ENCODE data around the gene ZNF217.
"Not testable (repeated sequence)": the region's sequence is repeated elsewhere in the genome, so short reads cannot be mapped to it uniquely, and the experiment has no call there.

Gene ZNF217

DNA sequence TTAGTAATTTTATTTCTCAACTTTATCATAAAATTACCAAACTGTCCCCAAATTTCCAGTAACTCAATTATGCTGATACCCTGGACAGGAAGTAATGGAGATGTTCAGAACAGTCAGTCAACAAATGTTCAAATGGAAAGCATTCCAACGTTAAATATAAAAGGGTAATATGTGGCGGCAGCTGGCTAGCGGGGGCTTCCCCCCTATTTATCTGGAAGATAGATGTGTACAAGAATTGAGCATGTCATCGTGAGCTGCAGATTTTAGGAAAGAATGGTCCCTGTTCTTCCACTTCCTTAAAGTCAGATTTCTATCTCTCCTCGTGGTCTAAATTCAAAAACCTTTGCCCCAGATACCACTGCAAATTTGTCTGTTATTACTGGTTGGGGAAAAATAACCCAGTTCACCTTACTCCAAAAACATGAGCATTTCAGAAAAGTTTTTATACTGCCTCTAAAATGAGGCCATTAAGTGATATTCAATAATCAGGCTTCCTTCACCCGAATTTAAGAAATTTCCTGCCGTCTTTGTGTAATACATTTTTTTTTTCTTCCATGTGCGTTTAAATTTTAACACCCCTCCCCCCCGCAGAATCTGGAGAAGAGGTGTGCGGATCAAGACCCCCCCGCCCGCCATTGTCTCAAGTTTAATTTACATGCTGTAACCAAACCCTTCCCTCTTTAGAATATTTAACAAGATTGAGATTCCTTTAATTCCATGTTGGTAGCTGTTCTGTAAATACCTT lies 4.1 kb downstream of the ZNF217 start:
- not testable (repeated sequence) for H2AFZ ChIP-seq (ENCODE audit: low read depth, low read length)
- H3K4me3 ChIP-seq (ENCODE audit: low read length), result peak overlapping the region; percentile 80

GRCh38 chr20:53587157-53587703 lies 6.4 kb downstream of the ZNF217 start:
- not testable (repeated sequence) for H3K27me3 ChIP-seq (ENCODE audit: low read depth, low read length); H3K9me3 ChIP-seq (ENCODE audit: insufficient read depth, low read length); H2AFZ ChIP-seq (ENCODE audit: low read depth, low read length); H3K36me3 ChIP-seq (replicated peaks; ENCODE audit: low read depth, low read length)
- H3K4me1 ChIP-seq (ENCODE audit: low read length), result peaks cover 68% of the 10 kb centered on the region
- peak overlapping the region; percentile 63 for H3K4me3 ChIP-seq (ENCODE audit: low read length)
- peak overlapping the region; percentile 92 for H3K27ac ChIP-seq (ENCODE audit: low read length)
- H3K79me2 ChIP-seq (ENCODE audit: low read length), result peaks cover 99% of the 10 kb centered on the region
- H3K9ac ChIP-seq (ENCODE audit: low read length), result peak overlapping the region; percentile 61
- H3K4me2 ChIP-seq (ENCODE audit: low read length), result peak overlapping the region; percentile 83
- H4K20me1 ChIP-seq (ENCODE audit: insufficient read depth, low read length), result peaks cover 36% of the 10 kb centered on the region

More for the DNA sequence above, 4.1 kb downstream of the ZNF217 start:
- Histone ChIP-seq H3K27ac (ENCODE audit: low read length) (peak overlapping the region; percentile 92), H3K79me2 (ENCODE audit: low read length) (peaks cover 90% of the 10 kb centered on the region), H3K9ac (ENCODE audit: low read length) (peak overlapping the region; percentile 97), H3K4me2 (ENCODE audit: low read length) (peak overlapping the region; percentile 84), H3K4me1 (ENCODE audit: low read length) (peaks cover 50% of the 10 kb centered on the region), H4K20me1 (ENCODE audit: insufficient read depth, low read length) (peaks cover 20% of the 10 kb centered on the region; the same call in 1 of the 2 replicates)
- H3K9me3 ChIP-seq (ENCODE audit: insufficient read depth, low read length); H3K27me3 ChIP-seq (ENCODE audit: low read depth, low read length); H3K36me3 ChIP-seq (replicated peaks; ENCODE audit: low read depth, low read length): not testable (repeated sequence)

DNA sequence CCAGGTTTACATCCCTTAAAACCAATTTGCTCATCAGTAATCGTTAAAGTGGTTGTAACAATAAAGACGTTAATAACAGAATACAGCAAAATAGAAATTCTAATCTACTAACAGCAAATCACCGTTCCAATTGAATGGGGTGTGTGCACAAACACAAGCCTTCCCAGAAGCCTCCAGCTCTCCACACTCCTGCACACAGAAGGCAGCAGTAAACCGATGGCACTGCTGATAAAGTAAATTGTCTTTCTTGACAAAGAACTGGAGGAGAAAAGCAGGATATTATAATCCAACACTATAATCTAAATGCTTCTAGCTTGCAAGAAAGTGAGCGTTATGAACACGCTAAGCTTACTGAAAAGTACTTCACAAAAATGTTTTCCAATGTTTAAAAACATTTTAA lies 7.0 kb downstream of the ZNF217 start:
- Histone ChIP-seq H3K9ac (ENCODE audit: low read length) (peak overlapping the region; percentile 61), H3K36me3 (replicated peaks; ENCODE audit: low read depth, low read length) (peaks cover 14% of the 10 kb centered on the region), H3K4me1 (ENCODE audit: low read length) (peaks cover 69% of the 10 kb centered on the region), H3K27ac (ENCODE audit: low read length) (peak overlapping the region; percentile 92), H3K27me3 (ENCODE audit: low read depth, low read length) (no peaks in the 10 kb centered on the region), H2AFZ (ENCODE audit: low read depth, low read length) (no peak overlapping the region), H3K4me3 (ENCODE audit: low read length) (peak overlapping the region; percentile 63), H4K20me1 (ENCODE audit: insufficient read depth, low read length) (peaks cover 42% of the 10 kb centered on the region), H3K9me3 (ENCODE audit: insufficient read depth, low read length) (no peaks in the 10 kb centered on the region), H3K79me2 (ENCODE audit: low read length) (peaks cover 99% of the 10 kb centered on the region), H3K4me2 (ENCODE audit: low read length) (peak overlapping the region; percentile 83)
- TF ChIP-seq, protein P1, sequence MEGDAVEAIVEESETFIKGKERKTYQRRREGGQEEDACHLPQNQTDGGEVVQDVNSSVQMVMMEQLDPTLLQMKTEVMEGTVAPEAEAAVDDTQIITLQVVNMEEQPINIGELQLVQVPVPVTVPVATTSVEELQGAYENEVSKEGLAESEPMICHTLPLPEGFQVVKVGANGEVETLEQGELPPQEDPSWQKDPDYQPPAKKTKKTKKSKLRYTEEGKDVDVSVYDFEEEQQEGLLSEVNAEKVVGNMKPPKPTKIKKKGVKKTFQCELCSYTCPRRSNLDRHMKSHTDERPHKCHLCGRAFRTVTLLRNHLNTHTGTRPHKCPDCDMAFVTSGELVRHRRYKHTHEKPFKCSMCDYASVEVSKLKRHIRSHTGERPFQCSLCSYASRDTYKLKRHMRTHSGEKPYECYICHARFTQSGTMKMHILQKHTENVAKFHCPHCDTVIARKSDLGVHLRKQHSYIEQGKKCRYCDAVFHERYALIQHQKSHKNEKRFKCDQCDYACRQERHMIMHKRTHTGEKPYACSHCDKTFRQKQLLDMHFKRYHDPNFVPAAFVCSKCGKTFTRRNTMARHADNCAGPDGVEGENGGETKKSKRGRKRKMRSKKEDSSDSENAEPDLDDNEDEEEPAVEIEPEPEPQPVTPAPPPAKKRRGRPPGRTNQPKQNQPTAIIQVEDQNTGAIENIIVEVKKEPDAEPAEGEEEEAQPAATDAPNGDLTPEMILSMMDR (IDR thresholded peaks at IDR 0.05; ENCODE audit: low read depth, low read length), result no peak
- no peak for TF ChIP-seq EZH2phosphoT487 (IDR thresholded peaks at IDR 0.05; ENCODE audit: low read depth)

GRCh38 chr20:53585910-53586309 lies 7.7 kb downstream of the ZNF217 start:
- H3K27me3 ChIP-seq (ENCODE audit: low read depth, low read length); H2AFZ ChIP-seq (ENCODE audit: low read depth, low read length); H3K9me3 ChIP-seq (ENCODE audit: insufficient read depth, low read length): not testable (repeated sequence)
- H3K27ac ChIP-seq (ENCODE audit: low read length), result peak overlapping the region; percentile 92
- peak overlapping the region; percentile 61 for H3K9ac ChIP-seq (ENCODE audit: low read length)
- H3K4me3 ChIP-seq (ENCODE audit: low read length), result peak overlapping the region; percentile 63
- peaks cover 76% of the 10 kb centered on the region for H3K4me1 ChIP-seq (ENCODE audit: low read length)
- H3K4me2 ChIP-seq (ENCODE audit: low read length), result peak overlapping the region; percentile 83
- H4K20me1 ChIP-seq (ENCODE audit: insufficient read depth, low read length), result peaks cover 50% of the 10 kb centered on the region
- peaks cover 21% of the 10 kb centered on the region for H3K36me3 ChIP-seq (replicated peaks; ENCODE audit: low read depth, low read length)
- peaks cover 99% of the 10 kb centered on the region for H3K79me2 ChIP-seq (ENCODE audit: low read length)

DNA sequence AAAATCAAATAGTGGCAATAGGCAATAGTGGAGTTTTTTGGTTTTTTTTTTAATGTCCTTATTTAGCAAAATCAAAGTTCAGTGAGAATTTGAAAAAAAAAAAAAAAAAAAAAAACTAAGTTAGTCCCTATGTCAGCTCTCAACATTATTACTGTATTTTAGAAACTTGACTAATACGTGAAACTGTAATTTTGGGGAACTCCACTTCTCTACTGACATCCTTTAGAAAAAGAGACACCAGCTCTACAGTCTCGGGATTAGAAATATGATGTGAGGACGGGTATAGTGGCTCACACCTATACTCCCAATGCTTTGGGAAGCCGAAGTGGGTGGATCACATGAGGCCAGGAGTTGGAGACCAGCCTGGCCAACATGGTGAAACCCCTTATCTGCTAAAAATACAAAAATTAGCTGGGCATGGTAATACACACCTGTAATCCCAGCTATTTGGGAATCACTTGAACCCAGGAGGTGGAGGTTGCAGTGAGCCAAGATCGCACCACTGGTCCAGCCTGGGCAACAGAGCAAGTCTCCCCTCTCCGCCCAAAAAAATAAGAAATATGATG lies 8.6 kb downstream of the ZNF217 start:
- Histone ChIP-seq H3K9ac (ENCODE audit: low read length) (peak overlapping the region; percentile 61), H3K4me3 (ENCODE audit: low read length) (peak overlapping the region; percentile 63), H4K20me1 (ENCODE audit: insufficient read depth, low read length) (peaks cover 58% of the 10 kb centered on the region), H3K4me1 (ENCODE audit: low read length) (peaks cover 79% of the 10 kb centered on the region), H3K4me2 (ENCODE audit: low read length) (peak overlapping the region; percentile 83), H3K27ac (ENCODE audit: low read length) (peak overlapping the region; percentile 92), H3K79me2 (ENCODE audit: low read length) (peaks cover 99% of the 10 kb centered on the region), H3K36me3 (replicated peaks; ENCODE audit: low read depth, low read length) (peaks cover 29% of the 10 kb centered on the region)
- not testable (repeated sequence) for H3K27me3 ChIP-seq (ENCODE audit: low read depth, low read length); H2AFZ ChIP-seq (ENCODE audit: low read depth, low read length); H3K9me3 ChIP-seq (ENCODE audit: insufficient read depth, low read length)

DNA sequence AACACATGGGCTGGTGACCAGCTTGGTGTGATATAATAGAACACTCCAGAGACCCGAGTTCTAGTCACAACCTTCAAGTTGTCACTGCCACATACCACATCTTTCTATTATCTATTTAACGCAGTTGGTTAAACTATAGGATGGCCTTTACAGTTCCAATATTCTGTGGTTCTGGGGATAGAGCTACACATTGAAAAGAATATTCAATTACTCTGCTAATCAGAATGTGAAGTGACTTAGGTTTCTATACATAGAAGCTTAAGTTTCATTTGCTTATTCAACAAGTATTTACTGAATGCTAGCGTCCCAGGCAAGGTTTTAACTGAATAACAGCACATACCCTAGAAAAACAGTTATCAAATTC lies 9.1 kb downstream of the ZNF217 start:
- peaks cover 35% of the 10 kb centered on the region for H3K36me3 ChIP-seq (replicated peaks; ENCODE audit: low read depth, low read length)
- H3K9ac ChIP-seq (ENCODE audit: low read length), result 0 out of 2 replicates have a peak overlapping the region, but pooled peaks have one; percentile 25
- H3K27ac ChIP-seq (ENCODE audit: low read length), result peak overlapping the region; percentile 92

DNA sequence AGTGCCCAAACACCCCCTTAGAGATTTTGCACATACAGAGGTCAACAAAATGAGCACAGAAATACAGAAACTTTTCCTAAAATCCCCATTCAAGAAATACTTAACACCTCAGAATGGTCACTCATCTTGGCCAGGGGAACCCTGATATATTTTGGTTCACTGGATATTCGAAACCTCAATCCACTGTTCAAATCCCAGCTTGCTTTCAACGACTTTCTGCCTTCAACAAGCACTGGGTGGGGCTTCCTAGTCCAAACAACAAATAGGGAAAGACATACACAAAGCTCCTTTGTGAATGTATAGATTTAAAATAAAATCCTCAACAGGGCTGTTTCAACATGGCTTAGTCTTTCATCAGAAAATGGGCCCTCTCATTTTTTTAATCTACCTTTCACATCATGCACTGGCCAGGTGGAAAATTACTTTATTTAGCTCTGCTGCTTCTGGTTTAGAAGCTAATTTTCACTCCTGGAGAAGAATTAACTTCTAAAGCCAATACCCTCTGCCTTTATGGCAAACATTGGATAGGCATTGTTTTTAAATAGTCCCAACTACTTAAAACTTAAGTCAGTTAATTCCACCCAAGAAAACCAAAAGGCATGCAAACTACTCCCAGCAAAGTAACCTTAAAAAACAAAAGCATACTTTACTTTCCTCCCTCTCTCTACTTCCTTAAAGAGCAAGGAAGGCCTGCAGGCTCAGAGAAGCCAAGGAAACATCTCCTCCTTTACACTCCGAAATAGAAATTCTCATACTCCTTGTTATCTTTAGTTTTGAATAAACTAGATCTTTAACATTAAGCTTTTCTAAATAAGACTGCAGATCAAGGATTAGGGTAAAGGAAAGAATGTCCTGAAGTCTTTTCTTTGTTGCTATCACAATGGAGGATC lies 9.7 kb downstream of the ZNF217 start:
- not testable (repeated sequence) for H3K9me3 ChIP-seq (ENCODE audit: insufficient read depth, low read length); H3K27ac ChIP-seq (ENCODE audit: low read length); H3K27me3 ChIP-seq (ENCODE audit: low read depth, low read length); H3K4me3 ChIP-seq (ENCODE audit: low read length); H2AFZ ChIP-seq (ENCODE audit: low read depth, low read length)
- peaks cover 99% of the 10 kb centered on the region for H3K79me2 ChIP-seq (ENCODE audit: low read length)
- 0 out of 2 replicates have a peak overlapping the region, but pooled peaks have one; percentile 25 for H3K9ac ChIP-seq (ENCODE audit: low read length)
- peaks cover 70% of the 10 kb centered on the region for H4K20me1 ChIP-seq (ENCODE audit: insufficient read depth, low read length)
- peaks cover 79% of the 10 kb centered on the region for H3K4me1 ChIP-seq (ENCODE audit: low read length)
- H3K36me3 ChIP-seq (replicated peaks; ENCODE audit: low read depth, low read length), result peaks cover 38% of the 10 kb centered on the region
- H3K4me2 ChIP-seq (ENCODE audit: low read length), result peak overlapping the region; percentile 83

More for the DNA sequence above, 9.1 kb downstream of the ZNF217 start:
- H2AFZ ChIP-seq (ENCODE audit: low read depth, low read length); H3K27me3 ChIP-seq (ENCODE audit: low read depth, low read length); H3K9me3 ChIP-seq (ENCODE audit: insufficient read depth, low read length): not testable (repeated sequence)
- peaks cover 63% of the 10 kb centered on the region for H4K20me1 ChIP-seq (ENCODE audit: insufficient read depth, low read length)
- peaks cover 79% of the 10 kb centered on the region for H3K4me1 ChIP-seq (ENCODE audit: low read length)
- peak overlapping the region; percentile 48 for H3K4me3 ChIP-seq (ENCODE audit: low read length)
- peaks cover 99% of the 10 kb centered on the region for H3K79me2 ChIP-seq (ENCODE audit: low read length)
- peak overlapping the region; percentile 83 for H3K4me2 ChIP-seq (ENCODE audit: low read length)

Data from OCI-LY3 (cell line).